NCI-H2029 (cell line): ENCODE results near the gene DUOX2.
"Not testable (repeated sequence)": the region's sequence is repeated elsewhere in the genome, so short reads cannot be mapped to it uniquely, and the experiment has no call there.

Source experiments
- DNase-seq: peaks from one replicate; lab custom pipeline; 2025; lab: John Stamatoyannopoulos, UW

Gene DUOX2

DNA sequence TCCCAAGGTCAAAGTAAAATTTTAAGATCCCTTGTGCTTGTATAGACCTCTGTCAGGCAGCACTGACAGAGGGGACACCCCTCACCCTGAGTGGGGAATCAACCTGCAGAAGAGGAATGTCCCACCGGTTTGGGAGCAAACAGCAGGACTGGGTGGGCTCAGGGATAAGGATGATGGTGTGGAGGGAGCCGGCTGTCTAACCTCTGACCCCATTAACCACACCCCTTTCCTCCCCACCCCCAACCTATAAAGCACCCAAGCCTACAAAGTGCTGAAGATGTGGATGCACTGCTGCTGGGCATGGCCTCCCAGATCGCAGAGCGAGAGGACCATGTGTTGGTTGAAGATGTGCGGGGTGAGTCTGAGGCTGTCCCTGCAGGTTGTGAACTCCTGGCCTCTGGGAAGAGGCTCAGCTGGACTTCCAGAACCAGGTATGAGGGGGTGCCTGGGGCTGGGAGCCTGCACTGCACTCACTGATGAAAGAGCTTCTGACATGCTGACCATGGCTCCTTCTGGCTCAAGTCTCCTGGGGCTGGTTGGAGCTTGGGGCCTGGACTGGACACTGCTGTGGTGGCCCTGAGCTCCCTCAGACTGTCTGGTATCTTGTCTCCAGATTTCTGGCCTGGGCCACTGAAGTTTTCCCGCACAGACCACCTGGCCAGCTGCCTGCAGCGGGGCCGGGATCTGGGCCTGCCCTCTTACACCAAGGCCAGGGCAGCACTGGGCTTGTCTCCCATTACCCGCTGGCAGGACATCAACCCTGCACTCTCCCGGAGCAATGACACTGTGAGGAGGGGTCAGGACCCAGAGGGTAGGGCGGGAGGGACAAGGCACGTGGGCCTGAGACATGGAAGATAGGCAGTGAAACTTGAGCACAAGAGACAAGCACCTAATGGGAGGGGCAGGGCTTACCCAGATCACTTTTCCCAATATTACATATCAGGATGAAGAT is 25.1 kb upstream of the DUOX2 start:
- no peak for DNase-seq

DNA sequence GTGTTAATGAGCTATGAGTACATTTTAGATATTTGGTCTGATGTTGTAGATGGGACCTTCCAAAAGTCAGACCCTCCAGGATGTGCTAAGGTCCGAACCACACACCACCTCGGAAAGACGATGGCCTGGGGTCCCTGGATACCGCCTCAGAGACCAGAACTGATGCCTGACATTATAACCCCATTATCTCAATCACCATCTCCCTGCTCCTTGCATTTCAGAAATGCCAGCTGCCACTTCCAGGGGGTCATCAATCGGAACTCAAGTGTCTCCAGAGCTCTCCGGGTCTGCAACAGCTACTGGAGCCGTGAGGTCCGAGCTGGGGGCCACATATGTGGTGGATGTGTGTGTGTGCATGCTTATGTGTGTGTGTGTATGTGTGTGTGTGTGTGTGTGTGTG is 23.7 kb upstream of the DUOX2 start:
- DNase-seq, result no peak

DNA sequence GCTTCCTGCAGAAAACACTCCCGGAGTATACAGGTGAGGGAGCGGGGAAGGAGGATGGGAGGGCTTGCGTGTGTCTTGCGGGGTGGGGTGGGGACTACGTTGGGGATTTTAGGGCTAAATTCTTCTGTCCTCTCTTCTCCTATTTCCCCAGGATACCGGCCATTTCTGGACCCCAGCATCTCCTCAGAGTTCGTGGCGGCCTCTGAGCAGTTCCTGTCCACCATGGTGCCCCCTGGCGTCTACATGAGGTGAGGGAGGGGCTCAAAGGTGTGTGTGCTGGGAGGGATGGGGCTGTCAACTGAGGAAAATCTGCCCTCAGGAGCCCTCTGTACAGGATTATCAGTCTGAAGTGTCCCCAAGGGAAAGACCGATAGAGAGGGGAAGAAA is 22.4 kb upstream of the DUOX2 start:
- DNase-seq, result no peak

DNA sequence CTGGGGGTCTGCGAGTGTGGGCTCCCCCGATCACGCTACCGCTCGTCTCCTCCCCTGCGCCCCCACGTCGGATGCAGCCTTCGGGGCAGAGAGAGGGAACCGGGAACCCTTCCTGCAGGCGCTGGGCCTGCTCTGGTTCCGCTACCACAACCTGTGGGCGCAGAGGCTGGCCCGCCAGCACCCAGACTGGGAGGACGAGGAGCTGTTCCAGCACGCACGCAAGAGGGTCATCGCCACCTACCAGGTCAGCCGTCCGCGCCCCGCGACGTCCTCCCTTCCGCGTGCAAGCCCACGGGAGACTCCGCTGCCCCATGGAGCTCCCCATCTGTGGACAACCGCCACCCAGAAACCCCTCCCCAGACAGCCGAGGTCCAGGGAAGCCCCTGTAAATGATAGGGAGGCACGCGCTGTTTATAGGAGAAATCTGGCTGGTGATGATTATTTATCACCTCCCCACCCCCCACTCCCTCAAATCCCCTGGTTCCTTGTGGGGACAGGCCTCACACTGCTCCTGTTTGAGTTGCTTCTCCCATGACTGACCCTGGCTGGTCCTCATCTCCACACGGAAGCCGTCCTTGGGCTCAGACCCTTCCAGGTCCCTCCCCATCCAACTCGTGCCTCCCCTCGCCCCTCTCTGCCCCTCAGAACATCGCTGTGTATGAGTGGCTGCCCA is 21.9 kb upstream of the DUOX2 start:
- not testable (repeated sequence) for DNase-seq

DNA sequence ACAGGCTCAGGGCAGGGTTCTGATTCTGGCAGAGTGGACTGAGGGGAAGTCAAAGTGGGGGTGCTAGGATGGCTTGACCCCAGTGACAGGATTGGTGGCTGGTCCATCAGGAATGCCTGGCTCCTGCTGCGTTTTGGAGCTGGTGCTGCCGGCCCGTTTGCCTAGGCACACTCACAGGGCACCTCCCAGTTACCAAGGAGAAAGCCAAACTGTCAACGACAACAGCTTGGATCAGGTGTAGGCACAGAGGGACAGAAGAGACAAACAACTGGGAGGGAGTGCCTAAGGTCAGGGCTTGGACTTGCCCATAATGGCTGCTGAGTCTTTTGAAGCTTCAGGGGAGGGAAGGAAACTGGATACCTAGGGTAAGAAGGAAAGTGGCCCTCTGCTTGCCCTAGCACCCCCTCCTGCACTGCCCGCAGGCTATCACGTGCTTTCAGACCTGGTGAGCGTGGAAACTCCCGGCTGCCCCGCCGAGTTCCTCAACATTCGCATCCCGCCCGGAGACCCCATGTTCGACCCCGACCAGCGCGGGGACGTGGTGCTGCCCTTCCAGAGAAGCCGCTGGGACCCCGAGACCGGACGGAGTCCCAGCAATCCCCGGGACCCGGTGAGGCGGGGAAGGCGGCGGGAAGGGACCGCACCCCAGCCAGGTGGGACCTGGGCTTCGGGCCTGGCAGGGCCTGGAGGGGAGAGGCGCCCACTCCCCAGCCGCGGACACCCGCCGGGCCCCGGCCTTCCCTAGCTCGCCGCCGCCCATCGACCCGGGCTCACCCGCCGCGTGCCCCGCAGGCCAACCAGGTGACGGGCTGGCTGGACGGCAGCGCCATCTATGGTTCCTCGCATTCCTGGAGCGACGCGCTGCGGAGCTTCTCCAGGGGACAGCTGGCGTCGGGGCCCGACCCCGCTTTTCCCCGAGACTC is 21.0 kb upstream of the DUOX2 start:
- no peak for DNase-seq

DNA sequence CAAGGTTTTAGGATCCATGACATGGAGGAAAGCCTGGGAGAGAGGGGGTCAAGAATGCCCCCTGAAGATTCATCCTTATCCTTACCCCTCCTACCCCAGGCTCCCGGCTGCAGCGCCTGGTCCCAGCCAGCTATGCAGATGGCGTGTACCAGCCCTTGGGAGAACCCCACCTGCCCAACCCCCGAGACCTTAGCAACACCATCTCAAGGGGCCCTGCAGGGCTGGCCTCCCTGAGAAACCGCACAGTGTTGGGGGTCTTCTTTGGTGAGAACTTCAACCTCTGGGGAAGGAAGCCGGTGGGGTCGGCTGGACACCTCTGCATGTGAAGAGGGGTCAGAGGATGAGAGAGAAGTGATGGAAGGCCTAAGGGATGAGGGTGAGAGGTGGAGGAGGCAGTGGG is 20.1 kb upstream of the DUOX2 start:
- DNase-seq, result no peak

DNA sequence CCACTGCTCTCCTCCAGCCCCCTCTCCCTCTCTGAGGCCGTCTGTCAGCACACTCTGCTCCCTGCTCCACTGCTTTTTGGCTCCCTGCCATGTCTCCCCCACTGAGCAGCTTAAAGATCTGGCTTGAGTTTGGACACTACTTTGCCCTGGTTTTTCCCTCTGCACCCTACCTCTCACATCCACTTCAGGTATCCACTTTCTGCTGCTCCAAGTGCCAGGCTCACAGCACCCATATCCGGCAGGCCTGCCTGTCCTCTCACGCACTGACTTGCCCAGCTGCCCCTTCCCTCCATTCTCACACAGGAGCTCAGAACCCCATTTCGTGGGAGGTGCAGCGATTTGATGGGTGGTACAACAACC is 19.6 kb upstream of the DUOX2 start:
- no peak for DNase-seq

DNA sequence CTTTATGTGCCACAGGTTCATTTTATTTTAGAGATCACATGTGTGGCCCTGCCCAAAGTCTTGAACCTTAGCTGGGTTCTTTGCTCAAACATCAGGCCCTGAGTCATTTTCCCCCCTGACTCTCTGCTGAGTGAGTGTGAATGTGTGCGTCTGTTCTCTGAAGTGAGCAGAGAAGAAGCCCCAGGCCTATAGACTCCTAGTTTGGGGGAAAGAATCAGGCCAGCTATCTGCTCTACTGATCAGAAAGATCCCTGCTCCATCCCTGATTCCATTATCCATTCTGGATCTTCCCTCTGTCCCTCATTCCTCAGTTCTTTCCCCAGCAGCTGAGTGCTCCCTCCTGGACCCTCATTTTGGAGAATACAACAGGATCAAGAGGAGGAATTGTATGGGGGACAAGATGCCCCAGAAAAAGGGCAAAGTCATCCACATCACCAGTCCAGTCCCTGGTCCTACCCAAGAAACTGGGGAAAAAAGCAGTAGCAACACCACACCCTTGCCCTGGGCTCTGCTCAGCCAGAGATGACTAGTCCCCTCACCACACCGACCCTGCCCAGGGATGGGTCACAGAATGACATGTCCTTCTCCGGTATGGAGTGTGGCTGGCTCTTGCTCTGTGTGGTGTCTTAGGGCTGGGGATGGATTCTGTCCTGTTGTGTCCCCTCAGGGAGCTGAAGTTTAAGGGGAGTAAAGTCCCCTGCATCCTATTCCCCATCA is 19.0 kb upstream of the DUOX2 start:
- no peak for DNase-seq

DNA sequence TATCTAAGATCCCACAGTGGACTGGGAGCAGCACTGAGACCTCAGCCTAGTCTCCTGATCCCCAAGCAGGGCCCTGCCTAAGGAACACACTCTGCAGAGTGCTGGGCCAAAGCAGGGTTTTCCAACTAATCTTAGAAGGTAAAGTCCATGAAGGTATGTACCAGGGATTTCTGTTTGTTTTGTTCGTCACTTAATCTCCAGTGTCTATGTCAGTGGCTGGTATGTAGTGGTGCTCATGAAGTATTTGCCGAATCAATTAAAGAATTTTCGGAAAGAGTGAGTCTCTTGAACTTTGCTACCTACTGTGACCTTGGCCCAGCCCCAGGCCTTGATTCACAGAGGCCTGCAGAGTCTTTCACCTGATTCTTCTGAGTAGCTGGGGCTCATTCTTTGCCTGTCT is 17.5 kb upstream of the DUOX2 start:
- no peak for DNase-seq

DNA sequence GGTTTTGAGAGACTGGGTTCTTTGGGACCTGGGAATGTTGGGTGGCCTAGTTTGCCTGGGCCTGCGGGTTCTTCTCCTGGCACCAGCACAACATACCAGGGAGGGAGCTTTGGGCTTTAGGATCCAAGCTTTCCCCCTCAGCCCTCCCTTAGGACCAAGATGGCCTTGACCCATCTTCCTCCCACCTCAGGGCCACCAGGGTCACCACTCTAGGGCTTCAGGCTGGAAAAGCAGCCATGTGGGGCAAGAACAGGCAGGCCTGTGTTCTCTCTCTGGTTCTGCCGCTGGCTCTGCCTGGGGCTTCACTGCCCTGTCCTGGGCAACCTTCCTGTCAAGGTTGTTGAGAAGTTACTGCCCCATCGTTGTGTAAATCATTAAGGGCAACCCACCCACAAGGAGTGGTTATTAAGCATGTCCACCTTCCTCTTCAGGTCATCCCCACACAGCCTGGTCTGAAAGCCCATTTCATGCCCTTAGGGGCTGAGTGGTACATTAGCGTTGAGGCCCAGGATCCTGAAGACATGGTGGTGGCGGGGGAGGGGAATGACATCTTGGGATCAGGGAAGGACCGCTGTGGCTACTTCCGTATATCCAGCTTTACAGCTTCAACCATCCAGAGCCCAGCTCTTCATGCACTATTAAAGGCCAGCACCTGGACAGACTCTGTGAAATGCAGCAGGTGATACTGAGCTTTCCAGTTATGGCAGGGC is 16.5 kb upstream of the DUOX2 start:
- no peak for DNase-seq

DNA sequence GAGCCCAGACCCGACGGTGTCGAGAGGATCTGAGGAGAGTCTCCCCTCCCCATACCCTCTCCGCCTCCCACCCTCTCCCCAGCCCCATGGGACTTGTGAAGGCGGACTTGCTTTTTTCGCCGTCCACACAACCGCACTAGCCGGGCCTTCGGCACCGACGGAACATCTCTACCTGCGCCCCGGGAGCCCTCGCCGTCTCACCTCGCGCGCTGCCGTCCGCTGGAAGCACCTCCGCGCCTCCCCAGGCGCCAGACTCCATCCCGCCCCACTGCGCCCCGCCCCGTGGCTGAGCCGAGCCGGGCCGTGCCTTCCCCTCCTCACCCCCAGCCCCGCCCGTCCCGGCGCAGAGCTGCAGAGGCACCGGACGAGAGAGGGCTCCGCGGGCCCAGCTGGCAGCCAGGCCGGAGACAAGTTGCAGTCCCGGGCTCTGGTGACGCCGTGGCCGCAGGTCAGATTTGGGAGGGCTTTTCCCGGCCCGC is 15.7 kb upstream of the DUOX2 start, which contains the start of the genes DUOX1 and DUOXA1:
Gene DUOX1, plus strand, starts transcription at position 344 of the 479 bp plus-strand sequence. CDS start 1,973 bp downstream, outside the sequence.
Gene DUOXA1, minus strand, starts transcription at position 229 of the 479 bp plus-strand sequence. CDS start 6,865 bp downstream, outside the sequence.
- no peak for DNase-seq

DNA sequence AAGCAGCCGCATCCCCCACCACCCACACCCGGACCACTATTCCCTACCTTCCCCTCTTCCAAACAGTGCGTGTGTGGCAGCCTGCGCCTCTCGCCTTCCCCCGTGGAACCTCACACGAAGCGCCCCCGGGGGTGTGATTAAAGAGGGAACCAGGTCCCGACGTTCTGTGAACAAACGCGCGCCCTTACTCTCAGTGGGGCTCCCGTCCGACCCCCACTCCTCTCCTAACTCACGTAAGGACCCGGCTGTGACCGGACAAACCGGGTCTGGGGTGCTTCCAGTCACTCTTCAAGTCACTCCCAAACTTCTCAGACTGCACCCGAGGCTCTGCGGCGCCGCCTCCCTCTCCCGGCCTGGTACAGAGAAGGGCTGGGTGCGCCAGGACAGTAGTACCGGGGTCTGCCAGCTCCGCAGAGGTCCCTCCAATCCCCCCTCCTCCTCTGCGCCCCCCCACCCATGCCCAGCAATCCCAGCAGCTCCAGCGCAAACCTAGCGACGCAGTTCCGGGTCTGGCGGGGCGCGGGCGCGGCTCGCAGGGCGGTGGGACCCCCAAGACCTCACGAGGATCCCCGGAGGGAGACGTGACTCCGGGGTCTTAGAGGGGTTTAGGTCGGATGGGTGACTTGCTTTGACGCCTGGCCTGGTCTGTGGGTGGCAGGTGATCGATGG is 15.1 kb upstream of the DUOX2 start:
- no peak for DNase-seq

DNA sequence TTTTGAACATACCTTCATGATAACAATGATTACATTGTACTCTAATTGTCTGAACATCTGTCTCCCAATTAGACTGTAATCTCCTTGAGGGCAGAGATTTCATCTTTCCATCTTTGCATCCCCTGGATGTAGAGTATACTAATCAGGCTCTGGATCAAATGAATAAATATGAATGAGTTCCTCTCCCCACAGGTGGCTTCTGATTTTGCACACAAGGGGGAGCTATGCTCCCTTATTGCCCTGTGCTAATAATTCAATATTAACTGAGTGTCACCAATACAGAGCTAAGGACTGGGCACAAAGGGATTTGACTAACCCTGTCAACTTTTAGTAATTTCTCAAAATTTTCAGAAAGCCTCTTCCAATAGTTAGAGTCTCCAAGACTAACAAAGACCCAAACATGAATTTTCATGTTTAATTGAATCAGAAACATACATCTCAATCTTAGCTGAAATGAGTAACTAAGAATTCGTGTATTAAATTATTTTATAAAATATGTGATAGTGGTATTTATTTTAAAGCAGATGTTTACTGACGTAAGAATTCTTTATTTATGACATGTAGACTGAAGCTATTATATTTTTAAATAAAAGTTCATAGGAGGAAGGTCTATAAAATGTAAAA is 12.7 kb upstream of the DUOX2 start:
- peak; percentile 22 for DNase-seq

DNA sequence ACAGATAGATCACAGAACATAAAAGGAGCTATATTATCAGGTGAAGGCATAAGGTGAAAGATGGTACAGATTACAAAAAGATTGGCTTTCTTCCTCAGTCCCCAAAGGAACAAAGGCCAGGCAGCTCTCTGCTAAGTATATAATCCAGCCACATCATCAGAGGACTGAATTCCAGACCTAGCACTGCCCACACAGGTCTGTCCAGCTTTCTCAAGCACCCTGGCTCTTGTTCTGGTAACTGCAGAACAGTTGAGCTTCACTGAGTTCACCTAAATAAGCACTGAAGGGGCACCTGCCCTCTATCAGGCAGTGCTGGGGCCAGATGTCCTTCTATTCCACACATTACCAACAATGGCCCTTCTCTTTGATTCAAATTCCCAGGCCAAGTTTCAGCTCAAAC is 9.4 kb upstream of the DUOX2 start:
- DNase-seq, result no peak

DNA sequence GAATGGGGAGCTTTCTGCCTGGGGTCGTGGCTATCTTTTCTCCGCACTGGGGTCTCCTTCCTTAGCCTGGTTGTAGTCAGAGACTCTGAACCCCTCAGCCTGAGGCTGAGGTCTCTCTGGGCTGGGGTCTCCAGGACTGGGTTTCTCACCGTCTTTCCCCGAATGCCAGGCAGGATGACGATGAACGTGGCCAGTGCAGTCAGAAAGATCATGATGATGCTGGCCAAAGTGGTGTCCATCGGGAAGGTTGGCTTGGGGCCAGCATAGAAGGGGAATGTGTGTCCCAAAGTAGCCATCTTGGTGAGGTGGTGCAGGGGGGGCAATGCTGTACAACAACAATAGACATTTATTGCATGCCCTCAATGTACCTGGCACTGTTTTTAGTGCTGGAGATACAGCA is 8.7 kb upstream of the DUOX2 start:
- no peak for DNase-seq

DNA sequence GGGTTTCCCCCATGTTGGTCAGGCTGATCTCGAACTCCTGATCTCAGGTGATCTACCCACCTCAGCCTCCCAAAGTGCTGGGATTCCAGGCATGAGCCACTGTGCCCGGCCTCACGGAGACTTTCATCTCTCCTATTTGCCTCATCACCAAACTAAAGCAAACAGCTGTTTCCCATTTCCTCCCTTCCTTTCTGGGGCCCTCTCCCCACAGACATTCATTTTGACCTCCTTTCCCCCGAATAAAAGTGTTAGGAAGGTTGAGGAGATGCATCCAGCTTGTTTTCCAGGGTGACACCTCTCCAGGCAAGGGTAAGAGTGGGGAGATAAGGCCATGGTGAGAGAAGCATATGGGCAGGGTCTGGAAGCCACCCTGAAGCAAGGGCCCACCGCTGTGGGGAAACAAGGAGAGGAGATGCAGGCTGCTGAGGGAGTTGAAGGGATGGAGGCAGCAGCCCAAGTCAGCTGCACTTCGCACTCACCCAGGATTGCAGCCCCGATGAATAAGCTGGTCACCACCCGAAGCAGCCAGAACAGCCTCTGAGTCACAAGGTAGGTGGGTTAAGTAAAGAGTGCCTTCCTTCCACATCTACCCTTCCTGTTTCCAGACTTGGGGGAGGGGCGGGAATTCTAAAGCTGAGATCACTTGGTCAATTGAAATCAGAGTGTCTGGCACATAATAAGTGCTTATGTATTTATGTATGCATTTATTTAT is 7.9 kb upstream of the DUOX2 start:
- DNase-seq, result no peak

DNA sequence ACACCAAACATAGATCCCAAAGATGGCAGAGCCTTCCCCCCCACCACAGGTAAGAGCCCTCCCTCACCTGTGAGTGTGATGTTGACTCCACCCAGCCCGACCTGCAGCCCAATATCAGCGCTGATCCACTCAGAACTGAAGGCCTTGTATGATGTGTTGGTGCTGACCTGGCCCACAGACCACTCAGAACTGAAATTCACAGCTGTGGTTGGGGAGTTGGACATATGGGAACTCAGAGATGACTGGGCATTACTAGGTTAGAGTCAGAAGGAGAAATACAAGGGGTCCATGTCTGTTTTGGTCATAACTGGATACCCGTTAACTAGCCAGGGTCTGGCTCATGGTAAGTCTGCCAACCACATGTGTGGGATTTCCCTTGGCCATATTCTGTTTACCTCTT is 7.0 kb upstream of the DUOX2 start:
- DNase-seq, result no peak

DNA sequence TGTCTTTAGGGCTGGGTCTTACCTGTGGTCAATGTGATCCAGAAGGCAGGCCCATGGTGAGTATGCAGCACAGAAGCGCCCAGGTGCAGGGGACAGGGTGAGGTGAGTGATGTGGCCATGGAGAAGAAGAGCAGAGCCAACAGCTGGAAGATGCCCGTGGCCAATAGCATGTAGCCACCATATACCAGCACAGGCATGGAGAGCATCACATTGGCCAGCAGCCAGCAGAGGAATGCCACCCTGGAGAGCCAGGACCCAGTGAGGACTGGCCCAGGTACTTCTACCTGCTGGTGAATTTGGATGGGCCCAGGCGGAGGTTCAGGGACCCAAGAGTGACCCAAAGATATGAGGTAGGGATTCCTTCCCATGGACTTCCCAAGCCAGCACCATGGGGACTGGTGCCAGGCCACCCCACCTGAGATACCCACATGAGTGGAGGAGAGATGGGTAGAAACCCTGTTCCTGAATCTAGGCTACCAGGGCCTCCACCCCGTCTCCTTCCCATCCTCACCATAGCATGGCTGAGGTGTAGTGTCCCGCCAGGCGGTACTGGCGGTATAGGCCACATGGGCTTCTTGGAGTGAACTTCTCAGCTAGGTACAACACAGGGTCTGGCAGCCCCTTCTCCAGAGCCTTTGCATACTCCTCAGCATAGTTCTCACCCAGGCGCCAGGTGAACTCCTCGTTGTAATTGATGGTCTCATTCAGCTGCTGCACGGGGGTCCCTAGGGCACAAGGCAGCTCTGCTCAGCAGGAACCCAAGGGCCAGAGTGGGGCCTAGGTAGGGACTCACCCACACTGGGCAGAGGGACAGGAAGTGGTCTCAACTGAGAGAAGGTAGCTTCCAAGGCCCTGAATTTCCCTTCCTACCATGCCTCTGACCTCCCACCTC is 6.4 kb upstream of the DUOX2 start:
- no peak for DNase-seq
